PFSK-1 (cell line): ENCODE measurements around the gene MAP9.

Experiments
- FOXP2 ChIP-seq: optimal IDR thresholded peaks from 2 replicates; pipeline ENCODE3; 2011; ENCODE audit warnings: borderline replicate concordance, control low read depth, inconsistent platforms; ENCODE audit not compliant: insufficient read depth; ENCODE audit errors: extremely low read length, extremely low read depth
- POLR2AphosphoS5 ChIP-seq: IDR thresholded peaks from 2 replicates; pipeline ENCODE4 v1.6.1; 2012; ENCODE audit warnings: low read depth, mild to moderate bottlenecking, control low read depth, low read length, moderate library complexity
- SIN3A ChIP-seq: IDR thresholded peaks from 2 replicates; pipeline ENCODE4 v1.6.1; 2012; ENCODE audit warnings: mild to moderate bottlenecking, low read length, moderate library complexity, borderline replicate concordance; ENCODE audit not compliant: insufficient read depth
- TAF1 ChIP-seq: IDR thresholded peaks from 2 replicates; pipeline ENCODE4 v1.6.1; 2012; ENCODE audit warnings: low read length, control low read depth, borderline replicate concordance; ENCODE audit not compliant: insufficient read depth

DNA sequence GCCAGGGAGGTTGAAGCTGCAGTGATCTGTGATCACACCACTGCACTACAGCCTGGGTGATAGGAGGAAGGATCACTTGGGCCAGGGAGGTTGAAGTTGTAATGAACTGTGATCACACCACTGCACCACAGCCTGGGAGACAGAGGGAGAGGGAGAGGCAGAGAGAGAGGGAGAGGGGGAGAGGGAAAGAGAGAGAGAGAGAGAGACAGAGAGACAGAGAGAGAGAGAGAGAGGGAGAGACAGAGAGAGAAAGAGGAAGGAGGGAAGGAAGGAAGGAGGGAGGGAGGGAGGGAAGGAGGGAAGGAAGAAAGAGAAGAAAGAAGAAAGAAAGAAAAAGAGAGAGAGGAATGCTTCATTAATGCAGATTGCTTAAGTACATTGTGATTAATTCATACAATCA, 15.2 kb upstream of the MAP9 start:
- TF ChIP-seq POLR2AphosphoS5 (no peak), SIN3A (no peak), TAF1 (no peak), FOXP2 (no peak)
